Measurements from ENCODE around the gene RPTOR.

GRCh38 chr17:80855196-80855947 lies 310.7 kb downstream of the RPTOR start:
- TF ChIP-seq POLR2A (IDR thresholded peaks at IDR 0.05; ENCODE audit: low read length) (no peak), GATA1 (IDR thresholded peaks at IDR 0.05; ENCODE audit: low read depth, low read length) (no peak)

All from erythroblast (primary cell).